PC-3 (cell line): Measurements from ENCODE around the gene TMEM51. TPM values are rescaled to one million over a fixed set of nuclear protein-coding genes. Genes with fewer than 3 reads are reported as not detected.

ENCODE experiments used
- ATAC-seq: fragments of 200-7000 bp; cut with Tn5 transposase; 2 replicates; pipeline ENCODE4 v1.9.1; 2020; ENCODE audit warnings: mild to moderate bottlenecking, moderate library complexity
- BruUV-seq: library from RNA; stranded (reverse); fragments of 400-500 nt; replicated peaks from 2 replicates; lab custom pipeline; 2021; lab: Mats Ljungman, UMichigan
- CTCF ChIA-PET: fragments of 300-600 bp; sonication (Branson Sonifier 250); formaldehyde crosslinking; loops from one replicate; lab custom pipeline; 2022; ENCODE audit warnings: antibody characterized with exemption; lab: Charles Lee
- POLR2A ChIA-PET: fragments of 300-600 bp; sonication (Branson Sonifier 250); formaldehyde crosslinking; loops from one replicate; lab custom pipeline; 2022; ENCODE audit warnings: antibody characterized with exemption; ENCODE audit not compliant: unreplicated experiment; lab: Charles Lee
- DNase-seq: peaks from one replicate; pipeline ENCODE4 v3.0.0-alpha.2; 2015
- H2AFZ ChIP-seq: fragments of 300-600 bp; sonication (generic); 2 replicates; pipeline ENCODE4 v1.6.0; 2016; ENCODE audit warnings: antibody characterized with exemption, low read length
- H3F3A ChIP-seq: fragments of 300-600 bp; sonication (generic); one replicate; pipeline ENCODE4 v1.6.0; 2017; ENCODE audit warnings: antibody characterized with exemption, low read length, control low read depth, mild to moderate bottlenecking; ENCODE audit not compliant: unreplicated experiment
- H3K27ac ChIP-seq: fragments of 300-600 bp; sonication (generic); 2 replicates; pipeline ENCODE4 v1.5.1; 2016; ENCODE audit warnings: mild to moderate bottlenecking, low read length
- H3K27me3 ChIP-seq: fragments of 300-600 bp; sonication (generic); 2 replicates; pipeline ENCODE4 v1.6.1; 2016; ENCODE audit warnings: low read length, mixed read lengths
- H3K36me3 ChIP-seq: fragments of 300-600 bp; sonication (generic); 2 replicates; pipeline ENCODE4 v1.6.1; 2016; ENCODE audit warnings: low read depth, mixed run types, low read length, mixed read lengths
- H3K4me1 ChIP-seq: fragments of 300-600 bp; sonication (generic); 2 replicates; pipeline ENCODE4 v1.5.1; 2016; ENCODE audit warnings: low read length; ENCODE audit not compliant: insufficient read depth
- H3K4me2 ChIP-seq: fragments of 300-600 bp; sonication (generic); 2 replicates; pipeline ENCODE4 v1.6.0; 2016; ENCODE audit warnings: low read length
- H3K4me3 ChIP-seq: fragments of 300-600 bp; sonication (generic); 2 replicates; pipeline ENCODE4 v1.5.1; 2016; ENCODE audit warnings: mild to moderate bottlenecking, low read length, mixed read lengths
- H3K79me2 ChIP-seq: fragments of 300-600 bp; sonication (generic); 2 replicates; pipeline ENCODE4 v1.6.1; 2017; ENCODE audit warnings: low read length, mixed read lengths
- H3K9ac ChIP-seq: fragments of 300-600 bp; sonication (generic); 2 replicates; pipeline ENCODE4 v1.6.0; 2016; ENCODE audit warnings: mild to moderate bottlenecking, low read length
- H3K9me2 ChIP-seq: fragments of 300-600 bp; sonication (generic); replicated peaks from 2 replicates; pipeline ENCODE4 v1.6.1; 2016; ENCODE audit warnings: mixed run types, low read length, mixed read lengths
- H3K9me3 ChIP-seq: fragments of 300-600 bp; sonication (generic); 2 replicates; pipeline ENCODE4 v1.6.1; 2016; ENCODE audit warnings: low read length, mixed read lengths
- H4K20me1 ChIP-seq: fragments of 300-600 bp; sonication (generic); 2 replicates; pipeline ENCODE4 v1.6.1; 2016; ENCODE audit warnings: low read length, mixed read lengths
- CTCF ChIP-seq: fragments of 300-600 bp; sonication (generic); conservative IDR thresholded peaks from 2 replicates; pipeline ENCODE4 v1.5.1; 2017; ENCODE audit warnings: antibody characterized with exemption, low read depth, mild to moderate bottlenecking, low read length
- EZH2 ChIP-seq: fragments of 300-600 bp; sonication (generic); IDR thresholded peaks from one replicate; pipeline ENCODE4 v1.6.1; 2017; ENCODE audit warnings: antibody characterized with exemption, mild to moderate bottlenecking, low read length; ENCODE audit not compliant: unreplicated experiment
- EZH2phosphoT487 ChIP-seq: fragments of 300-600 bp; sonication (generic); IDR thresholded peaks from 2 replicates; pipeline ENCODE4 v1.6.1; 2018; ENCODE audit warnings: mild to moderate bottlenecking, antibody characterized with exemption, low read length, borderline replicate concordance
- intact Hi-C: fragments of 100-400 bp; cut with micrococcal nuclease; formaldehyde crosslinking; loops from 2 replicates; pipeline ENCODE4 v1.9.0; 2023
- total RNA-seq: library from RNA; depleted of rRNA; stranded (reverse); fragments of >200 nt; gene quantifications from 2 replicates; pipeline ENCODE4 v1.2.3, GENCODE V29; 2014

Gene TMEM51
- total RNA-seq, 1 experiment from 2014 or later, result 20.8 TPM

GRCh38 chr1:15178571-15179484 is 25.3 kb downstream of the TMEM51 start:
- Histone ChIP-seq H3K79me2 (peaks cover 71% of the 10 kb centered on the region), H3K9ac (peak overlapping the region; percentile 49), H3K4me3 (peak overlapping the region; percentile 22; the same call in 1 of the 2 replicates), H3F3A (peaks cover 11% of the 10 kb centered on the region), H3K36me3 (no peaks in the 10 kb centered on the region), H3K27me3 (no peaks in the 10 kb centered on the region), H3K4me2 (peak overlapping the region; percentile 78), H4K20me1 (no peaks in the 10 kb centered on the region), H3K9me3 (no peaks in the 10 kb centered on the region), H3K4me1 (peaks cover 48% of the 10 kb centered on the region), H3K27ac (peak overlapping the region; percentile 95), H2AFZ (no peak overlapping the region), H3K9me2 (no peaks in the 10 kb centered on the region)
- BruUV-seq, result no TSS peak
- DNase-seq, result peak; percentile 94
- TF ChIP-seq CTCF (no peak), EZH2phosphoT487 (no peak), EZH2 (no peak)
- ChIA-PET POLR2A (interaction anchor here (0.5 to 0.7 kb wide), 5 partner anchors 11 to 232 kb away, joined by 3 to 8 read pairs (median 4); no protein-coding TSS in a partner anchor), CTCF (interaction anchor here (0.6 to 1.1 kb wide), 3 partner anchors 10 to 77 kb away, joined by 3 to 18 read pairs (median 3); no protein-coding TSS in a partner anchor)
- intact Hi-C loops, result loop anchor here (1.0 to 2.0 kb wide), 3 partner anchors 21 to 51 kb away; partner anchors contain the start of gene TMEM51
- ATAC-seq, result peak; percentile 92

DNA sequence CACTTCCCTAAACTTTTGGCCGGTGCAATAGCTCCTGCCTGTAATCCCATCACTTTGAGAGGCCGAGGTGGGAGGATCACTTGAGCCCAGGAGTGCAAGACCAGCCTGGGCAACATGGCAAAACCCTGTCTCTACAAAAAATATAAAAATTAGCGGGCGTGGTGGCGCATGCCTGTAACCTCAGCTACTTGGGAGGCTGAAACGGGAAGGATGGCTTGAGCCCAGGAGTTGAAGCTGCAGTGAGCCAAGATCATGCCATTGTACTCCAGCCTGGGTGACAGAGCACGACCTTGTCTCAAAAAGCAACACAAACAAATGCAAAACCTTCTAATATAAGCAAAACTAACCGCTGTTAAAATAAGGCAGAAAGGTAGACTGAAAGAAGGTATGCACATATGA is 25.9 kb downstream of the TMEM51 start:
- H3K9ac ChIP-seq, result peak overlapping the region; percentile 47
- ChIA-PET CTCF (interaction anchor here (0.6 to 1.1 kb wide), 2 partner anchors 11 to 77 kb away, joined by 3 to 18 read pairs; no protein-coding TSS in a partner anchor), POLR2A (interaction anchor here (0.6 to 0.7 kb wide), 3 partner anchors 11 to 51 kb away, joined by 3 to 4 read pairs (median 4); no protein-coding TSS in a partner anchor)
- H3K4me1 ChIP-seq, result peaks cover 48% of the 10 kb centered on the region
- H2AFZ ChIP-seq, result no peak overlapping the region
- intact Hi-C loops, result loop anchor here (1.0 to 2.0 kb wide), 3 partner anchors 21 to 51 kb away; partner anchors contain the start of gene TMEM51
- ATAC-seq, result no peak
- TSS peak; percentile 89 for BruUV-seq
- no peaks in the 10 kb centered on the region for H3K36me3 ChIP-seq
- peak overlapping the region; percentile 78 for H3K4me2 ChIP-seq
- H3K79me2 ChIP-seq, result peaks cover 68% of the 10 kb centered on the region
- H3K27me3 ChIP-seq, result no peaks in the 10 kb centered on the region
- no peaks in the 10 kb centered on the region for H4K20me1 ChIP-seq
- peaks cover 11% of the 10 kb centered on the region for H3F3A ChIP-seq
- H3K9me3 ChIP-seq, result no peaks in the 10 kb centered on the region
- H3K4me3 ChIP-seq, result peak overlapping the region; percentile 36; the same call in 1 of the 2 replicates
- H3K27ac ChIP-seq, result peak overlapping the region; percentile 95
- no peaks in the 10 kb centered on the region for H3K9me2 ChIP-seq
- TF ChIP-seq EZH2phosphoT487 (no peak), EZH2 (no peak), CTCF (no peak)
- DNase-seq, result no peak
